Posterior vena cava (tissue), 2 donors: ENCODE data around the gene IGSF5. TPM values are rescaled to one million over a fixed set of nuclear protein-coding genes. Genes with fewer than 3 reads are reported as not detected.
"Not testable (repeated sequence)": the region's sequence is repeated elsewhere in the genome, so short reads cannot be mapped to it uniquely, and the experiment has no call there.

Experiments
- DNase-seq: peaks from one replicate; pipeline ENCODE4 v3.0.0-alpha.2; 2020; ENCODE audit warnings: low spot score
- intact Hi-C, 2 donors: fragments of 100-400 bp; cut with DNase I; formaldehyde crosslinking; loops; one replicate each; pipeline versions ENCODE4 v1.14.1 to v1.14.2; 2022 to 2023
- long read RNA-seq, 2 donors: library from polyadenylated mRNA; unstranded; transcript quantifications; one replicate each; pipeline ENCODE4 v2.0.0, GENCODE V29; 2020 to 2021
- total RNA-seq, 2 donors: library from RNA; stranded (reverse); fragmentation: NEBNext Ultra II Directional; extraction: Animal tissue kit (Norgen Biotek cat#: 25700); gene quantifications; one replicate each; pipeline ENCODE4 v1.2.1, GENCODE V29; 2021
- donor health status: DM: yes; HTN: yes; CAD: no.
- donor health status: DM: yes; HTN: yes; CAD: no.

IGSF5 gene
- total RNA-seq = under 1 TPM; 0.33 to 0.46 TPM
- long read RNA-seq, donor 1 = 0 reads
- long read RNA-seq, donor 2, partial matches to known transcripts = 0 of 1 reads
- long read RNA-seq, donor 2, other reads (novel, unspliced or antisense) = 1 of 1 reads

GRCh38 chr21:39744883-39745282, at the start of gene IGSF5:
TSS of gene IGSF5 (plus strand) at chr21:39745183. CDS start at chr21:39745510, 327 bp downstream.
- intact Hi-C loops, DNase-seq: not testable (repeated sequence)

- intact Hi-C loops = no loop called here
- no peak for DNase-seq
Observed at GRCh38 chr21:39696196-39696595, 48.8 kb upstream of the IGSF5 start.

- intact Hi-C loops = no loop called here
- DNase-seq = no peak
Observed at GRCh38 chr21:39696618-39697017, 48.4 kb upstream of the IGSF5 start.

GRCh38 chr21:39700318-39700717, 44.7 kb upstream of the IGSF5 start:
- intact Hi-C loops = no loop called here
- no peak for DNase-seq

GRCh38 chr21:39703578-39703977, 41.4 kb upstream of the IGSF5 start:
- intact Hi-C loops = no loop called here
- DNase-seq = no peak

GRCh38 chr21:39705849-39706248, 39.1 kb upstream of the IGSF5 start:
- no peak for DNase-seq
- intact Hi-C loops = no loop called here

- intact Hi-C loops = no loop called here
- DNase-seq = no peak
Observed at GRCh38 chr21:39707316-39707715, 37.7 kb upstream of the IGSF5 start.

GRCh38 chr21:39710866-39711265, 34.1 kb upstream of the IGSF5 start:
- intact Hi-C loops = loop anchor here in 1 of 2 donors (5.0 kb wide), 1 partner anchor 184 kb away; no protein-coding TSS in a partner anchor
- DNase-seq = no peak

- intact Hi-C loops = loop anchor here in 1 of 2 donors (5.0 kb wide), 1 partner anchor 185 kb away; no protein-coding TSS in a partner anchor
Observed at GRCh38 chr21:39712273-39712672, 32.7 kb upstream of the IGSF5 start.

GRCh38 chr21:39712976-39713375, 32.0 kb upstream of the IGSF5 start:
- intact Hi-C loops = loop anchor here in 1 of 2 donors (5.0 kb wide), 1 partner anchor 186 kb away; no protein-coding TSS in a partner anchor
- no peak for DNase-seq

More at GRCh38 chr21:39712273-39712672, 32.7 kb upstream of the IGSF5 start:
- DNase-seq = no peak

GRCh38 chr21:39713905-39714304, 31.1 kb upstream of the IGSF5 start:
- intact Hi-C loops = loop anchor here in 1 of 2 donors (5.0 kb wide), 1 partner anchor 187 kb away; no protein-coding TSS in a partner anchor
- no peak for DNase-seq

- intact Hi-C loops = loop anchor here in 1 of 2 donors (5.0 kb wide), 1 partner anchor 187 kb away; no protein-coding TSS in a partner anchor
- DNase-seq = no peak
Observed at GRCh38 chr21:39714331-39714730, 30.7 kb upstream of the IGSF5 start.

- no peak for DNase-seq
Observed at GRCh38 chr21:39715804-39716397, 29.1 kb upstream of the IGSF5 start.

GRCh38 chr21:39720126-39720778, 24.7 kb upstream of the IGSF5 start:
- no peak for DNase-seq
- intact Hi-C loops = no loop called here

More at GRCh38 chr21:39715804-39716397, 29.1 kb upstream of the IGSF5 start:
- intact Hi-C loops = loop anchor here in 1 of 2 donors (5.0 kb wide), 1 partner anchor 189 kb away; no protein-coding TSS in a partner anchor

- DNase-seq = no peak
- intact Hi-C loops = no loop called here
Observed at GRCh38 chr21:39721885-39722284, 23.1 kb upstream of the IGSF5 start.

GRCh38 chr21:39724944-39725343, 20.0 kb upstream of the IGSF5 start:
- no peak for DNase-seq
- intact Hi-C loops = no loop called here

- no peak for DNase-seq
- intact Hi-C loops = no loop called here
Observed at GRCh38 chr21:39726133-39726532, 18.9 kb upstream of the IGSF5 start.

GRCh38 chr21:39727401-39728120, 17.4 kb upstream of the IGSF5 start:
- intact Hi-C loops = no loop called here
- DNase-seq = no peak

GRCh38 chr21:39728341-39728740, 16.6 kb upstream of the IGSF5 start:
- intact Hi-C loops = no loop called here
- DNase-seq = no peak
